Measurements from ENCODE around the gene RASAL3. TPM values are rescaled to one million over a fixed set of nuclear protein-coding genes. Genes with fewer than 3 reads are reported as not detected.

Gene RASAL3
- total and polyA plus RNA-seq, 2 of the 8 experiments (the other 6 are each of a cell fraction or from before 2014, with no cell fraction given), result 0.19 to 0.63 TPM

DNA sequence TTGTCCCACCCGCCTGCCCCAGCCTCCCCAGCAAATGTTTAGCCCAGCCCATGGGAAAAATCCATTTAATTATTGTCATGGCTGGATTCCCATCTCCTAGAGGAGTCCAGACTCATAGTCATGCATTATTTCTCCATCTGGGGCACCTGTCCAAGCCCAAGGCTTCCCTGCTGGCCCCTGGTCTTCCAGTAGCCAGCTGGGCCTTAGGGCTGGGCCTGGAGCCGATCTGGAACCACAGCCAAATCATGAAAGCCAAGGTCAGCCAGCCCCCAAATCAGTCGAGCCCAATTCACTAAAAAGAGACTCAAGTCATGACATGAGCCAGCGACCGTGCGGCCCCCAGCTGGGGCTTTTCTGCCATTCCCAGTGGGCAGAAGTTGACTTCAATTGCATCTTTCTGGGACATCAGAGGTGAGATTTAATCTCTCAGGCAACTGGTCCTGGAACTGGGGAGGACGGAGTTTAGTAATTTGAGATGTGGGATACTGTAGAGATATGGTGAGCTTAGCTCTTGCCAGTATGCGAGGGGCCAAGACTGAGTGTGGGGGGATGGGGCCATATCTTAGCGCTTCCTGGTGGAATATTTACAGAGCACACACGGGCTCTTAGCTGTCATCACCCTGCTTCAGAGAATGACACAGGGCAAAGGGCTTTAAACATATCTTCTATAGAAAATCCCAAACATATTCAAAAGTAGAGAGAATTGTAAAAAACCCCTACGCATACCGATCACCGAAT is 24.3 kb upstream of the RASAL3 start:
- Histone ChIP-seq H3K4me3 (ENCODE audit: extremely low read depth in 1 of 4, insufficient read depth in 2 of 4, low read depth in 3 of 4, low read length in 4 of 4) (no peak overlapping the region), H3K27me3 (replicated peaks in 1 of 4; ENCODE audit: control insufficient read depth in 3 of 4, extremely low read depth in 1 of 4, insufficient read depth in 3 of 4, low read length in 3 of 4) (no peaks in the 10 kb centered on the region), H3K79me2 (ENCODE audit: control insufficient read depth in 1 of 2, insufficient read depth in 2 of 2, low read length in 2 of 2) (no peaks in the 10 kb centered on the region), H2BK120ac (replicated peaks; ENCODE audit: low read depth, low read length) (no peak overlapping the region), H2AK5ac (ENCODE audit: low read depth, low read length) (no peak overlapping the region), H2BK12ac (ENCODE audit: low read depth, low read length) (no peak overlapping the region), H4K91ac (replicated peaks; ENCODE audit: insufficient read length, low read length) (no peak overlapping the region), H2BK15ac (ENCODE audit: low read length) (no peak overlapping the region), H4K5ac (ENCODE audit: insufficient read length, low read depth, low read length) (no peak overlapping the region), H3K23me2 (ENCODE audit: low read depth, low read length) (no peaks in the 10 kb centered on the region; the same call in 1 of the 2 replicates), H2AFZ (ENCODE audit: low read length) (no peak overlapping the region), H3K14ac (ENCODE audit: insufficient read length) (no peak overlapping the region), H3K9me3 (ENCODE audit: insufficient read depth in 2 of 2, low read depth in 1 of 2, low read length in 1 of 2) (peaks cover 18 to 42% of the 10 kb centered on the region in 2 experiments), H3K56ac (replicated peaks; ENCODE audit: insufficient read length, low read depth, low read length) (no peak overlapping the region), H2BK20ac (ENCODE audit: low read length) (no peak overlapping the region), H3K18ac (ENCODE audit: extremely low read depth, low read length) (no peak overlapping the region), H3K36me3 (ENCODE audit: control insufficient read depth in 2 of 4, insufficient read depth in 4 of 4, low read length in 3 of 4) (no peaks in the 10 kb centered on the region), H3K27ac (ENCODE audit: low read depth, low read length) (no peak overlapping the region), H3K9ac (replicated peaks in 1 of 4; ENCODE audit: extremely low read depth in 1 of 4, low read depth in 3 of 4, low read length in 3 of 4) (no peak overlapping the region), H3K23ac (ENCODE audit: insufficient read length) (no peak overlapping the region), H3K4me1 (replicated peaks in 1 of 4; ENCODE audit: control insufficient read depth in 3 of 4, insufficient read depth in 4 of 4, low read length in 3 of 4) (no peaks in the 10 kb centered on the region), H3K4me2 (ENCODE audit: insufficient read depth in 1 of 2, low read depth in 2 of 2, low read length in 2 of 2) (no peak overlapping the region), H4K20me1 (replicated peaks in 1 of 2; ENCODE audit: control insufficient read depth in 1 of 2, insufficient read depth in 2 of 2, low read length in 2 of 2) (no peaks in the 10 kb centered on the region), H4K8ac (ENCODE audit: extremely low read depth, insufficient read depth, low read length) (no peak overlapping the region), H2BK5ac (ENCODE audit: low read depth, low read length) (no peak overlapping the region), H3K79me1 (ENCODE audit: low read depth, low read length) (no peaks in the 10 kb centered on the region), H3K4ac (replicated peaks; ENCODE audit: insufficient read length, low read depth, low read length) (no peak overlapping the region)
- TF ChIP-seq, protein P1, sequence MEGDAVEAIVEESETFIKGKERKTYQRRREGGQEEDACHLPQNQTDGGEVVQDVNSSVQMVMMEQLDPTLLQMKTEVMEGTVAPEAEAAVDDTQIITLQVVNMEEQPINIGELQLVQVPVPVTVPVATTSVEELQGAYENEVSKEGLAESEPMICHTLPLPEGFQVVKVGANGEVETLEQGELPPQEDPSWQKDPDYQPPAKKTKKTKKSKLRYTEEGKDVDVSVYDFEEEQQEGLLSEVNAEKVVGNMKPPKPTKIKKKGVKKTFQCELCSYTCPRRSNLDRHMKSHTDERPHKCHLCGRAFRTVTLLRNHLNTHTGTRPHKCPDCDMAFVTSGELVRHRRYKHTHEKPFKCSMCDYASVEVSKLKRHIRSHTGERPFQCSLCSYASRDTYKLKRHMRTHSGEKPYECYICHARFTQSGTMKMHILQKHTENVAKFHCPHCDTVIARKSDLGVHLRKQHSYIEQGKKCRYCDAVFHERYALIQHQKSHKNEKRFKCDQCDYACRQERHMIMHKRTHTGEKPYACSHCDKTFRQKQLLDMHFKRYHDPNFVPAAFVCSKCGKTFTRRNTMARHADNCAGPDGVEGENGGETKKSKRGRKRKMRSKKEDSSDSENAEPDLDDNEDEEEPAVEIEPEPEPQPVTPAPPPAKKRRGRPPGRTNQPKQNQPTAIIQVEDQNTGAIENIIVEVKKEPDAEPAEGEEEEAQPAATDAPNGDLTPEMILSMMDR (IDR thresholded peaks at IDR 0.05; ENCODE audit: control extremely low read depth in 1 of 3, insufficient read depth in 1 of 3, low read depth in 1 of 3, low read length in 3 of 3), result no peak
- TF ChIP-seq SP4 (IDR thresholded peaks at IDR 0.05; ENCODE audit: low read length) (no peak), KDM1A (IDR thresholded peaks at IDR 0.05; ENCODE audit: borderline replicate concordance, low read length) (no peak), JUN (IDR thresholded peaks at IDR 0.05; ENCODE audit: low read depth, low read length) (no peak), SIRT6 (IDR thresholded peaks at IDR 0.05; ENCODE audit: low read length) (no peak), RXRA (IDR thresholded peaks at IDR 0.05; ENCODE audit: insufficient read depth, low read depth, low read length) (no peak), FOSL1 (IDR thresholded peaks at IDR 0.05; ENCODE audit: insufficient read depth, low read depth, low read length) (no peak)
- 80 to 100% methylated on average over 2 to 13 of the region's 13 CpGs for WGBS, 2 experiments (ENCODE audit: extremely low coverage in 1 of 2, insufficient coverage in 1 of 2, insufficient read length in 1 of 2, insufficient replicate concordance in 2 of 2, low coverage in 1 of 2, low lambda C conversion rate in 2 of 2, missing lambda C conversion rate in 1 of 2)
- CTCF ChIA-PET (ENCODE audit: partially characterized antibody), result interaction anchor here (0.6 kb wide), 1 partner anchor 589 kb away, joined by 4 read pairs; no protein-coding TSS in a partner anchor
- no peak for DNase-seq (ENCODE audit: low read depth in 1 of 2, low spot score in 2 of 2)
- POLR2A ChIA-PET (ENCODE audit: partially characterized antibody), result no interaction called here
- FAIRE-seq, result no peak

All from H1 (cell line).